Activated CD8-positive, alpha-beta memory T cell treated with anti-CD3 and anti-CD28 coated beads, Interleukin-2, amount 50 U/mL, for 48 hours (primary cell): ENCODE data around the gene SDK1.
"Not testable (repeated sequence)": the region's sequence is repeated elsewhere in the genome, so short reads cannot be mapped to it uniquely, and the experiment has no call there.

Experiments
- DNase-seq: peaks from one replicate; pipeline ENCODE4 v3.0.0-alpha.2; 2020

SDK1 gene

GRCh38 chr7:3941706-3942105 is 640.7 kb downstream of the SDK1 start:
- DNase-seq = not testable (repeated sequence)

- DNase-seq = no peak
Measured at GRCh38 chr7:3942276-3942675, 641.2 kb downstream of the SDK1 start.

- DNase-seq = no peak
Measured at GRCh38 chr7:3942816-3943745, 642.0 kb downstream of the SDK1 start.

- no peak for DNase-seq
Measured at GRCh38 chr7:3943779-3944520, 642.9 kb downstream of the SDK1 start.

GRCh38 chr7:3949242-3949640 is 648.2 kb downstream of the SDK1 start:
- no peak for DNase-seq

GRCh38 chr7:3950249-3950648 is 649.2 kb downstream of the SDK1 start:
- no peak for DNase-seq

- DNase-seq = no peak
Measured at GRCh38 chr7:3951316-3952055, 650.4 kb downstream of the SDK1 start.

GRCh38 chr7:3953133-3953532 is 652.1 kb downstream of the SDK1 start:
- no peak for DNase-seq

- DNase-seq = no peak
Measured at GRCh38 chr7:3953946-3954345, 652.9 kb downstream of the SDK1 start.

GRCh38 chr7:3955026-3955425 is 654.0 kb downstream of the SDK1 start:
- DNase-seq = no peak

GRCh38 chr7:3955751-3956696 is 655.0 kb downstream of the SDK1 start:
- DNase-seq = no peak

GRCh38 chr7:3956949-3957348 is 655.9 kb downstream of the SDK1 start:
- DNase-seq = no peak

GRCh38 chr7:3957472-3958108 is 656.5 kb downstream of the SDK1 start:
- no peak for DNase-seq

- no peak for DNase-seq
Measured at GRCh38 chr7:3958109-3958483, 657.0 kb downstream of the SDK1 start.

GRCh38 chr7:3959364-3959763 is 658.3 kb downstream of the SDK1 start:
- DNase-seq = no peak

- DNase-seq = no peak
Measured at GRCh38 chr7:3960050-3960763, 659.2 kb downstream of the SDK1 start.

- DNase-seq = no peak
Measured at GRCh38 chr7:3960942-3961341, 659.9 kb downstream of the SDK1 start.

- no peak for DNase-seq
Measured at GRCh38 chr7:3961857-3962503, 660.9 kb downstream of the SDK1 start.

- not testable (repeated sequence) for DNase-seq
Measured at GRCh38 chr7:3963768-3964167, 662.7 kb downstream of the SDK1 start.

GRCh38 chr7:3964980-3965606 is 664.0 kb downstream of the SDK1 start:
- no peak for DNase-seq
